Measurements from ENCODE around the gene HOXC12. TPM values are rescaled to one million over a fixed set of nuclear protein-coding genes. Genes with fewer than 3 reads are reported as not detected.

Gene HOXC12
- total and polyA plus RNA-seq, 7 donors: not detected

GRCh38 chr12:53931844-53932581 lies 22.7 kb upstream of the HOXC12 start:
- 33 to 56% methylated on average over 4 of the region's 4 CpGs for WGBS, 2 donors
- no peak overlapping the region for H3K27ac ChIP-seq
- TF ChIP-seq CTCF (IDR thresholded peaks at IDR 0.05) (no peak), POLR2AphosphoS5 (IDR thresholded peaks at IDR 0.05) (no peak), EP300 (IDR thresholded peaks at IDR 0.05) (no peak), POLR2A (IDR thresholded peaks at IDR 0.05) (no peak)
- H3K9me3 ChIP-seq: no peaks in the 10 kb centered on the region
- intact Hi-C loops (cut with DNase I): no loop called here
- H3K36me3 ChIP-seq: no peaks in the 10 kb centered on the region
- H3K4me3 ChIP-seq: no peak overlapping the region
- peaks cover 0 to 14% (median 8%) of the 10 kb centered on the region in 4 donors for H3K4me1 ChIP-seq
- no peak for DNase-seq
- H3K27me3 ChIP-seq: peaks cover 57 to 100% (median 97%) of the 10 kb centered on the region in 3 donors

- Histone ChIP-seq H3K4me1 (peaks cover 0 to 10% (median 7%) of the 10 kb centered on the region in 4 donors), H3K9me3 (no peaks in the 10 kb centered on the region), H3K36me3 (no peaks in the 10 kb centered on the region), H3K4me3 (no peak overlapping the region), H3K27me3 (peaks cover 58 to 100% (median 99%) of the 10 kb centered on the region in 3 donors), H3K27ac (no peak overlapping the region)
- TF ChIP-seq POLR2AphosphoS5 (IDR thresholded peaks at IDR 0.05): no peak
- TF ChIP-seq CTCF (IDR thresholded peaks at IDR 0.05): no peak
- TF ChIP-seq EP300 (IDR thresholded peaks at IDR 0.05): no peak
- 35 to 38% methylated on average over 4 of the region's 4 CpGs for WGBS, 2 donors
- intact Hi-C loops (cut with DNase I): no loop called here
- no peak for DNase-seq
Measured at GRCh38 chr12:53932915-53933314, 21.8 kb upstream of the HOXC12 start.

GRCh38 chr12:53935383-53936341 lies 19.0 kb upstream of the HOXC12 start:
- intact Hi-C loops (cut with DNase I): no loop called here
- H3K9me3 ChIP-seq: no peaks in the 10 kb centered on the region
- peaks cover 0 to 30% (median 24%) of the 10 kb centered on the region in 4 donors for H3K4me1 ChIP-seq
- TF ChIP-seq EP300 (IDR thresholded peaks at IDR 0.05) (no peak), POLR2A (IDR thresholded peaks at IDR 0.05) (no peak), CTCF (IDR thresholded peaks at IDR 0.05) (no peak), POLR2AphosphoS5 (IDR thresholded peaks at IDR 0.05) (no peak)
- DNase-seq: no peak
- WGBS, 2 donors: 6 to 13% methylated on average over 49 of the region's 49 CpGs
- peaks cover 65 to 100% (median 99%) of the 10 kb centered on the region in 3 donors for H3K27me3 ChIP-seq
- H3K4me3 ChIP-seq: peak overlapping the region in 1 of 4 donors; percentile 18
- no peak overlapping the region for H3K27ac ChIP-seq
- no peaks in the 10 kb centered on the region for H3K36me3 ChIP-seq

GRCh38 chr12:53937099-53937498 lies 17.6 kb upstream of the HOXC12 start:
- WGBS, 2 donors: 14 to 16% methylated on average over 12 of the region's 12 CpGs
- peaks cover 0 to 30% (median 24%) of the 10 kb centered on the region in 4 donors for H3K4me1 ChIP-seq
- TF ChIP-seq EP300 (IDR thresholded peaks at IDR 0.05) (no peak), CTCF (IDR thresholded peaks at IDR 0.05) (no peak), POLR2A (IDR thresholded peaks at IDR 0.05) (no peak), POLR2AphosphoS5 (IDR thresholded peaks at IDR 0.05) (no peak)
- H3K9me3 ChIP-seq: no peaks in the 10 kb centered on the region
- no peaks in the 10 kb centered on the region for H3K36me3 ChIP-seq
- H3K27ac ChIP-seq: no peak overlapping the region
- intact Hi-C loops (cut with DNase I): no loop called here
- peaks cover 59 to 100% (median 97%) of the 10 kb centered on the region in 3 donors for H3K27me3 ChIP-seq
- H3K4me3 ChIP-seq: no peak overlapping the region
- no peak for DNase-seq
